NT2/D1 (cell line): ENCODE data around the gene DRAXIN.

Experiments used
- YY1 ChIP-seq: IDR thresholded peaks from 2 replicates; pipeline ENCODE4 v1.6.1; 2011; ENCODE audit not compliant: insufficient read length, insufficient read depth
- ZNF274 ChIP-seq: IDR thresholded peaks from 2 replicates; pipeline ENCODE4 v1.6.1; 2011; ENCODE audit warnings: mild to moderate bottlenecking, low read depth, low read length

DNA sequence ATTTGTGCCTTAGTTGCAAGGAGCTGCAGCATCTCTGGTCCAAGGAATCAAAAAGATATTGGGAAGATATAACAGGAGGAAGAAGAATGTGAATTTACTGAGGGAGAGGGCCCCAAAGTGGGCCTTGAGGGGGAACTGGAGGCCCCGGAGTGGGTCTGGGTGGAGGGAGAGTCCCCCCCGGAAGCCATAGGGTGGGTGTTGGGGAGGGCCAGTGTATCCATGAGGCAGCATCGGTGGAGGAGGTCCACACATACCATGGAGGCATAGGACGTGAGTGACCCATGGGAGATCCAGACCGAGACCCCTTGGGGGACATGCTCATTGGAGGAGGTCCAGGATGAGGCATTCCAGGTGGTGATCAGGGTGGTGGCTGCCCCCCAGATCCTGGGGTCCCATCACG is 69.8 kb downstream of the DRAXIN start:
- TF ChIP-seq ZNF274 (no peak), YY1 (no peak)
